Measurements from ENCODE around the gene KEAP1.
A peak's percentile ranks its signal among the peaks of the same experiment; 100 is the strongest.

Gene KEAP1

GRCh38 chr19:10521461-10522171 lies 18.5 kb upstream of the KEAP1 start:
- no peak for DNase-seq

GRCh38 chr19:10520652-10521318 lies 17.6 kb upstream of the KEAP1 start:
- DNase-seq, result no peak

GRCh38 chr19:10519421-10519820 lies 16.3 kb upstream of the KEAP1 start:
- no peak for DNase-seq

GRCh38 chr19:10518444-10519361 lies 15.5 kb upstream of the KEAP1 start:
- no peak for DNase-seq

GRCh38 chr19:10517760-10518443 lies 14.7 kb upstream of the KEAP1 start:
- no peak for DNase-seq

GRCh38 chr19:10517361-10517759 lies 14.2 kb upstream of the KEAP1 start, which contains the start of gene S1PR5:
TSS of gene S1PR5 (minus strand) at chr19:10517447. CDS start at chr19:10515011, 2,436 bp downstream.
- DNase-seq, result no peak

- DNase-seq, result no peak
Observed at GRCh38 chr19:10516671-10517286, 13.6 kb upstream of the KEAP1 start.

- DNase-seq, result no peak
Observed at GRCh38 chr19:10516064-10516385, 12.9 kb upstream of the KEAP1 start.

- DNase-seq, result peak in 1 of 2 donors; percentile 24
Observed at GRCh38 chr19:10514211-10515145, 11.3 kb upstream of the KEAP1 start.

- no peak for DNase-seq
Observed at GRCh38 chr19:10513223-10513622, 10.1 kb upstream of the KEAP1 start.

GRCh38 chr19:10510301-10510802 lies 7.2 kb upstream of the KEAP1 start:
- peak; percentile 34 to 62 for DNase-seq

- DNase-seq, result no peak
Observed at GRCh38 chr19:10508707-10509106, 5.6 kb upstream of the KEAP1 start.

- DNase-seq, result no peak
Observed at GRCh38 chr19:10508036-10508435, 4.9 kb upstream of the KEAP1 start.

GRCh38 chr19:10505583-10506229 lies 2.5 kb upstream of the KEAP1 start:
- peak; percentile 73 to 85 for DNase-seq

GRCh38 chr19:10502524-10503001 lies 593 bp downstream of the KEAP1 start:
- peak; percentile 85 to 89 for DNase-seq

- peak; percentile 35 to 47 for DNase-seq
Observed at GRCh38 chr19:10501971-10502523, 1.1 kb downstream of the KEAP1 start.

GRCh38 chr19:10500247-10500592 lies 2.9 kb downstream of the KEAP1 start:
- DNase-seq, result no peak

GRCh38 chr19:10499550-10500246 lies 3.5 kb downstream of the KEAP1 start:
- DNase-seq, result no peak

GRCh38 chr19:10497371-10497770 lies 5.8 kb downstream of the KEAP1 start:
- no peak for DNase-seq
